HG03432 (cell line): Measurements from ENCODE around the gene MFSD1.

Source experiments
- ATAC-seq: cut with Tn5 transposase; IDR thresholded peaks from one replicate; pipeline ENCODE4 v1.9.1; 2021; ENCODE audit warnings: mild to moderate bottlenecking, moderate library complexity; ENCODE audit not compliant: unreplicated experiment

The MFSD1 gene

GRCh38 chr3:158864492-158864891 is 62.6 kb downstream of the MFSD1 start:
- no peak for ATAC-seq

- no peak for ATAC-seq
These were observed 73.8 kb downstream of the MFSD1 start for GRCh38 chr3:158875700-158876099.
